ENCODE results near the gene JMJD6. TPM values are rescaled to one million over a fixed set of nuclear protein-coding genes. Genes with fewer than 3 reads are reported as not detected.

Gene JMJD6
- total and polyA plus RNA-seq, 12 donors, result 23.5 to 105 (median 41.7) TPM

- Histone ChIP-seq H3K27ac (peak overlapping the region in 4 of 5 donors; percentile 12 to 62 (median 34)), H3K36me3 (replicated peaks in 1 of 2) (peaks cover 0 to 97% of the 10 kb centered on the region in 2 donors), H3K4me1 (replicated peaks in 1 of 2) (peaks cover 19 to 66% of the 10 kb centered on the region in 2 donors), H3K9me3 (replicated peaks in 1 of 3) (no peaks in the 10 kb centered on the region), H3K27me3 (no peaks in the 10 kb centered on the region), H3K4me3 (no peak overlapping the region)
- TF ChIP-seq POLR2A (IDR thresholded peaks at IDR 0.05) (peak in 1 of 2 donors; percentile 7), CTCF (IDR thresholded peaks at IDR 0.05) (no peak)
- intact Hi-C loops (cut with DNase I), result no loop called here
- 41 to 65% (median 46%) methylated on average over 9 of the region's 9 CpGs for WGBS, 4 donors
- DNase-seq, result peak in 6 of 7 donors; percentile 53 to 76 (median 70)
Observed at GRCh38 chr17:76720211-76720610, 6.2 kb downstream of the JMJD6 start.

DNA sequence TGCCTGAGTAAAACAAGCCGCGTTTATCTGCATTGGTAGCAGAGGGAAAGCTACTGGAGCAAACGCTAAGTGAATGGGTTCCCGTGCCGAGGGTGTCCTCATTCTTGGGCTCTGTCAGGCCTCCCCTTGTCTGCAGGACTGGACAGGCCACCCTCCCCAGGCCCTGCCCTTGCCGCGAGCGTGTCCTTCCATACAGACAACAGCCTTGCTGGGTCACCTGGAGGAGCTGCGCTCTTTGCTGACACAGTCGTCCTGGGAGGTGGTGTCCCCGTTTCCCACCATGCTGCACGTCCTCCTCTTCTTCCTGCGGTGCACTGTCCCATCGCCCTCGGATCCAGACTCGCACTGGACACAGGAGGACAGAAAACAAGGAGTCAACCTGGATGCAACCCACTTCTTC lies 7.9 kb downstream of the JMJD6 start:
- H3K4me1 ChIP-seq (replicated peaks in 1 of 2), result peaks cover 17 to 59% of the 10 kb centered on the region in 2 donors
- H3K36me3 ChIP-seq (replicated peaks in 1 of 2), result peaks cover 0 to 90% of the 10 kb centered on the region in 2 donors
- no peak for TF ChIP-seq CTCF (IDR thresholded peaks at IDR 0.05)
- TF ChIP-seq POLR2A (IDR thresholded peaks at IDR 0.05), result no peak
- no peak overlapping the region for H3K4me3 ChIP-seq
- DNase-seq, result peak in 1 of 7 donors; percentile 51
- no peaks in the 10 kb centered on the region for H3K27me3 ChIP-seq
- intact Hi-C loops (cut with DNase I), result loop anchor here (5.0 to 10.0 kb wide), 3 partner anchors 41 to 164 kb away; a partner anchor contains a TSS
- H3K9me3 ChIP-seq (replicated peaks in 1 of 3), result no peaks in the 10 kb centered on the region
- no peak overlapping the region for H3K27ac ChIP-seq
- 85 to 91% (median 89%) methylated on average over 13 to 16 of the region's 16 CpGs for WGBS, 4 donors

GRCh38 chr17:76716839-76717215 lies 9.6 kb downstream of the JMJD6 start:
- no peak overlapping the region for H3K4me3 ChIP-seq
- WGBS, 4 donors, result 61 to 73% (median 63%) methylated on average over 6 of the region's 6 CpGs
- H3K9me3 ChIP-seq (replicated peaks in 1 of 3), result no peaks in the 10 kb centered on the region
- no peaks in the 10 kb centered on the region for H3K27me3 ChIP-seq
- peaks cover 0 to 86% of the 10 kb centered on the region in 2 donors for H3K36me3 ChIP-seq (replicated peaks in 1 of 2)
- intact Hi-C loops (cut with DNase I), result loop anchor here (5.0 to 10.0 kb wide), 3 partner anchors 40 to 162 kb away; a partner anchor contains a TSS
- TF ChIP-seq POLR2A (IDR thresholded peaks at IDR 0.05), result no peak
- no peak for TF ChIP-seq CTCF (IDR thresholded peaks at IDR 0.05)
- H3K4me1 ChIP-seq (replicated peaks in 1 of 2), result peaks cover 16 to 52% of the 10 kb centered on the region in 2 donors
- peak in 1 of 7 donors; percentile 53 for DNase-seq
- H3K27ac ChIP-seq, result peak overlapping the region in 2 of 5 donors; percentile 77 to 80

- Histone ChIP-seq H3K27me3 (no peaks in the 10 kb centered on the region), H3K27ac (peak overlapping the region in 2 of 5 donors; percentile 77 to 80), H3K9me3 (replicated peaks in 1 of 3) (no peaks in the 10 kb centered on the region), H3K4me1 (replicated peaks in 1 of 2) (peaks cover 13 to 52% of the 10 kb centered on the region in 2 donors), H3K4me3 (no peak overlapping the region), H3K36me3 (replicated peaks in 1 of 2) (peaks cover 0 to 81% of the 10 kb centered on the region in 2 donors)
- peak in 4 of 7 donors; percentile 55 to 79 (median 67) for DNase-seq
- 47 to 62% (median 52%) methylated on average over 13 of the region's 13 CpGs for WGBS, 4 donors
- intact Hi-C loops (cut with DNase I), result loop anchor here (5.0 to 10.0 kb wide), 3 partner anchors 39 to 161 kb away; a partner anchor contains a TSS
- no peak for TF ChIP-seq POLR2A (IDR thresholded peaks at IDR 0.05)
Observed at GRCh38 chr17:76716146-76716838, 10.1 kb downstream of the JMJD6 start.

Data from adrenal gland (tissue), 12 donors.